Chondrocyte (in vitro differentiated cells): ENCODE results near the gene AMACR. TPM values are rescaled to one million over a fixed set of nuclear protein-coding genes. Genes with fewer than 3 reads are reported as not detected.

Experiments used
- DNase-seq: peaks from one replicate; pipeline ENCODE4 v3.0.0; 2021; ENCODE audit warnings: mixed read lengths, low spot score
- H3K27ac Mint-ChIP-seq: one replicate; pipeline ENCODE4 v1.8.0; 2021; ENCODE audit warnings: mild to moderate bottlenecking, moderate library complexity, mixed read lengths; ENCODE audit not compliant: unreplicated experiment
- H3K27me3 Mint-ChIP-seq: 2 replicates; pipeline ENCODE4 v1.8.0; 2021; ENCODE audit warnings: low read depth, mixed read lengths
- H3K36me3 Mint-ChIP-seq: 2 replicates; pipeline ENCODE4 v1.8.0; 2021; ENCODE audit warnings: low read depth, mixed read lengths
- H3K4me1 Mint-ChIP-seq: 2 replicates; pipeline ENCODE4 v1.8.0; 2021; ENCODE audit warnings: low read depth, mild to moderate bottlenecking, mixed read lengths
- H3K4me3 Mint-ChIP-seq: one replicate; pipeline ENCODE4 v1.8.0; 2021; ENCODE audit warnings: mild to moderate bottlenecking, moderate library complexity, mixed read lengths; ENCODE audit not compliant: unreplicated experiment
- H3K9me3 Mint-ChIP-seq: 2 replicates; pipeline ENCODE4 v1.8.0; 2021; ENCODE audit warnings: low read depth, mixed read lengths
- total RNA-seq: library from RNA; stranded (reverse); gene quantifications from 3 replicates; pipeline ENCODE4 v1.2.1, GENCODE V29; 2021
- TF ChIP-seq, protein P1 (sequence below): fragments of 200-600 bp; sonication (generic); IDR thresholded peaks from 2 replicates; pipeline ENCODE4 v1.5.0; 2021; ENCODE audit warnings: antibody characterized with exemption, mild to moderate bottlenecking, moderate library complexity

The AMACR gene
- total RNA-seq, 1 donor from 2014 or later: 15.3 TPM

- TF ChIP-seq, protein P1, sequence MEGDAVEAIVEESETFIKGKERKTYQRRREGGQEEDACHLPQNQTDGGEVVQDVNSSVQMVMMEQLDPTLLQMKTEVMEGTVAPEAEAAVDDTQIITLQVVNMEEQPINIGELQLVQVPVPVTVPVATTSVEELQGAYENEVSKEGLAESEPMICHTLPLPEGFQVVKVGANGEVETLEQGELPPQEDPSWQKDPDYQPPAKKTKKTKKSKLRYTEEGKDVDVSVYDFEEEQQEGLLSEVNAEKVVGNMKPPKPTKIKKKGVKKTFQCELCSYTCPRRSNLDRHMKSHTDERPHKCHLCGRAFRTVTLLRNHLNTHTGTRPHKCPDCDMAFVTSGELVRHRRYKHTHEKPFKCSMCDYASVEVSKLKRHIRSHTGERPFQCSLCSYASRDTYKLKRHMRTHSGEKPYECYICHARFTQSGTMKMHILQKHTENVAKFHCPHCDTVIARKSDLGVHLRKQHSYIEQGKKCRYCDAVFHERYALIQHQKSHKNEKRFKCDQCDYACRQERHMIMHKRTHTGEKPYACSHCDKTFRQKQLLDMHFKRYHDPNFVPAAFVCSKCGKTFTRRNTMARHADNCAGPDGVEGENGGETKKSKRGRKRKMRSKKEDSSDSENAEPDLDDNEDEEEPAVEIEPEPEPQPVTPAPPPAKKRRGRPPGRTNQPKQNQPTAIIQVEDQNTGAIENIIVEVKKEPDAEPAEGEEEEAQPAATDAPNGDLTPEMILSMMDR: no peak
- no peak overlapping the region for H3K4me3 Mint-ChIP-seq
- H3K27me3 Mint-ChIP-seq: no peaks in the 10 kb centered on the region
- no peak for DNase-seq
- H3K4me1 Mint-ChIP-seq: peaks cover 29% of the 10 kb centered on the region
- H3K9me3 Mint-ChIP-seq: peaks cover 4% of the 10 kb centered on the region
- peaks cover 8% of the 10 kb centered on the region for H3K36me3 Mint-ChIP-seq
- no peak overlapping the region for H3K27ac Mint-ChIP-seq
These were observed 38.1 kb upstream of the AMACR start for GRCh38 chr5:34045996-34046395.

DNA sequence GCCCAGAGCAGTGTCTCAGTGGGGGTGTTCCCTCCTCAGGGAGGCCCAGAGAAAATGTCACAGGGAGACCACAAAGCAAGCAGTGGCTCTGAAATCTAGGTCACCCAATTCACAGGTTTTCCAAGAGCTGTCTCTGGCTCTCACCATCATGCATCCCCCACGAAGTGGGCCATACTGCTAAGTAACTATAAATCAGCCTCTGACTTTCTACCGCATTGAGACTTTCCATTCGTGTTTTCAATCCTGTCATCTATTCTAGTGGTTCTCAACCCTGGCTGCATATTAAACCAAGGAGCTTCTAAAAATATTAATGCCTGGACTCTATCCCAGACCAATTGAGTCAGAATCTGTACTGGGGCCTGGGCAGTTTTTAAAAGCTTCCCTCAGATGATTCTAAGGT is 37.2 kb upstream of the AMACR start:
- no peak overlapping the region for H3K27ac Mint-ChIP-seq
- peaks cover 3% of the 10 kb centered on the region for H3K36me3 Mint-ChIP-seq
- peaks cover 39% of the 10 kb centered on the region for H3K4me1 Mint-ChIP-seq
- H3K4me3 Mint-ChIP-seq: no peak overlapping the region
- no peaks in the 10 kb centered on the region for H3K27me3 Mint-ChIP-seq
- TF ChIP-seq, protein P1: no peak
- H3K9me3 Mint-ChIP-seq: peaks cover 2% of the 10 kb centered on the region
- no peak for DNase-seq

DNA sequence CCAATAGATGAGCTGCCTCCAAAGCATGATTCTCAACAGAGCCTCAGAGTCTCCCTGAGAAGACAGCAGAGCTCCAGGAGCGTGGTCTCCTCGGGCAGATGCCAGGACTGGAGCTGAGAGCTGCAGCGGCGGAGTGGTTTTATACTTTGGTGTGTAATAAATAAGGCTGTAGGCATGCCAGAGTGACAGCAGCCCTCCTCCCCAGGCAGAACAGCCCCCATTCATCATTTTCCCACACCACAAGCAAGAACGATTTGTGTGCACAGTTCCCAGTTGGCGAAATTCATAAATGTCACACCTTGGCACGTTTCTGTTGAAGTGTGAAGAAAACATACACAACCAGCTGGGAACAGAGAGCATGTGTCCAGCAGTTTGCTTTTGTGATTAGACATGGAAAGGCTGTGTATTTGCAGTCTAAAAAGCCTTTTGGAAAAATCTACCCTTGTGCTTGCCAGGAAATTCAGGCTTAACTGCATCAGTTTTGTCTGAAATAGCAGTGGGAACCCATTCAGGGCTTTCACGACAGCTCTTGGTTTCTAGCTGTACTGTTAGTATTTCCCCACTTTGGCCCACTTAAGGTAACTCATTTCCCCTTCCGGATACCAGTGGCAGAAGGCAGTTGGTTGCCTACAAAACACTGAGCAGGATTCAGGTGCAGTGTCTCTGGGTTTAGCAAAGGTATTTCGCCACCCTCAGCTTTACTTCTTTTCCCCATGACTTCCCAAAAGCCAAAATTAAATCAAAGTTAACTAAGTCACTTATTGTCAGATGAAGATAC is 35.4 kb upstream of the AMACR start, which contains the start of gene C1QTNF3:
Gene C1QTNF3 (minus strand): TSS at position 115 of the 778 bp plus-strand sequence. CDS start 88 bp downstream, at position 27.
- Mint-ChIP-seq H3K36me3 (no peaks in the 10 kb centered on the region), H3K27ac (no peak within 1 kb of the TSS), H3K9me3 (no peaks in the 10 kb centered on the region), H3K27me3 (no peaks in the 10 kb centered on the region), H3K4me3 (no peak within 1 kb of the TSS), H3K4me1 (peaks cover 51% of the 10 kb centered on the region)
- no peak for DNase-seq
- TF ChIP-seq, protein P1: no peak

DNA sequence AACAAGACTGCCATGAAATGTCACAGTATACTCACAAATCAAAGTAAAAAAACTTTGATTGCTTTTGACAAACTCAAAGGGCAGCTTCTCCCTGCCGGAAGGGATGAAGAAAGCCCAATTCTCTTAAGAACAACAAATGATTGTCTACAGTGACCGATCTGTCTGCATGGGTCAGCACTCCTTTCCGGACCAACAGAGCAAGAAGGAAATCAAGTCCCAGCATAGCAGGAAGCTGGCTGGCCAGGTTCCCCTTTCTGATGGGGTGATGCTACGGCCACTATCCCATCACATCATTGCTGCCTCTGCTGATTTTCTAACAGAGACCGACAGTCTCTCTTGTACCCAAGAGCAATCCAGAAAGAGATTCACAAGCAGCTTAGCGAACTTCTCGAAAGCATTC is 34.5 kb upstream of the AMACR start:
- no peaks in the 10 kb centered on the region for H3K36me3 Mint-ChIP-seq
- DNase-seq: no peak
- H3K9me3 Mint-ChIP-seq: no peaks in the 10 kb centered on the region
- TF ChIP-seq, protein P1: no peak
- peaks cover 61% of the 10 kb centered on the region for H3K4me1 Mint-ChIP-seq
- no peak overlapping the region for H3K27ac Mint-ChIP-seq
- H3K4me3 Mint-ChIP-seq: no peak overlapping the region
- no peaks in the 10 kb centered on the region for H3K27me3 Mint-ChIP-seq

- no peak for DNase-seq
- Mint-ChIP-seq H3K27ac (no peak overlapping the region), H3K4me3 (no peak overlapping the region), H3K4me1 (peaks cover 64% of the 10 kb centered on the region), H3K36me3 (no peaks in the 10 kb centered on the region), H3K9me3 (no peaks in the 10 kb centered on the region), H3K27me3 (no peaks in the 10 kb centered on the region)
- TF ChIP-seq, protein P1: no peak
These were observed 33.6 kb upstream of the AMACR start for GRCh38 chr5:34041247-34041972.
